Gastrocnemius medialis (tissue), 4 donors: Measurements from ENCODE around the gene RPL12. TPM values are rescaled to one million over a fixed set of nuclear protein-coding genes. Genes with fewer than 3 reads are reported as not detected.

Experiments used
- ATAC-seq, 2 donors: fragments of 150-250 bp; one replicate each; pipeline ENCODE4 v1.9.1; 2016
- DNase-seq, 2 donors: peaks; one replicate each; pipeline ENCODE4 v3.0.0-alpha.2; 2019
- H3K27ac ChIP-seq, 4 donors: fragments of 200-600 bp; sonication (generic); 1 replicate in 1 of 4; 2 replicates in 3 of 4; pipeline ENCODE4 v1.5.1; 2016 to 2018; ENCODE audit warnings: mild to moderate bottlenecking in 2 of 4, moderate library complexity in 1 of 4
- H3K27me3 ChIP-seq, 3 donors: fragments of 200-600 bp; sonication (generic) in 2 of 3; 1 replicate in 1 of 3; 2 replicates in 2 of 3; pipeline versions ENCODE4 v1.5.1 to v1.6.0; 2016 to 2019; ENCODE audit warnings: mild to moderate bottlenecking in 1 of 3, moderate library complexity in 1 of 3
- H3K36me3 ChIP-seq, 2 donors: fragments of 200-600 bp; sonication (generic) in 1 of 2; one replicate each; pipeline ENCODE4 v1.5.1; 2017 to 2018
- H3K4me1 ChIP-seq, 2 donors: fragments of 200-600 bp; sonication (generic) in 1 of 2; one replicate each; pipeline ENCODE4 v1.5.1; 2016 to 2017; ENCODE audit warnings: mild to moderate bottlenecking in 2 of 2
- H3K4me3 ChIP-seq, 4 donors: fragments of 200-600 bp; sonication (generic) in 3 of 4; 1 replicate in 1 of 4; 2 replicates in 3 of 4; pipeline ENCODE4 v1.5.1; 2016 to 2019; ENCODE audit warnings: mild to moderate bottlenecking in 2 of 4
- H3K9me3 ChIP-seq, 3 donors: fragments of 200-600 bp; sonication (generic) in 2 of 3; 1 replicate in 1 of 3; 2 replicates in 2 of 3; pipeline ENCODE4 v1.5.1; 2016 to 2019
- POLR2A ChIP-seq, 2 donors: fragments of 450-650 bp; IDR thresholded peaks; one replicate each; pipeline ENCODE4 v1.6.1; 2017; ENCODE audit warnings: antibody characterized with exemption in 2 of 2, mild to moderate bottlenecking in 2 of 2, moderate library complexity in 2 of 2
- in situ Hi-C, 4 donors: fragments of 200-750 bp; cut with MboI; loops; one replicate each; pipeline versions ENCODE4 v1.15.0 to v1.8.0; 2017; ENCODE audit warnings: low sequenced_read_pairs in 4 of 4
- intact Hi-C: fragments of 100-400 bp; cut with DNase I; formaldehyde crosslinking; loops from one replicate; pipeline ENCODE4 v1.15.1; 2023; ENCODE audit warnings: low total_unique reads
- total RNA-seq, 4 donors: library from RNA; depleted of rRNA; stranded (reverse); fragments of >200 nt; gene quantifications; one replicate each; pipeline versions ENCODE4 v1.1.0 to v1.2.3, GENCODE V29; 2016
- TF ChIP-seq, protein P1 (sequence below), 5 experiments: fragments of 450-650 bp in 3 of 5; fragments of 200-600 bp in 2 of 5; sonication (generic) in 2 of 5; IDR thresholded peaks in 4 of 5; conservative IDR thresholded peaks in 1 of 5; 1 replicate in 4 of 5; 2 replicates in 1 of 5; pipeline ENCODE4 v1.5.1; 2016 to 2019; ENCODE audit warnings: antibody characterized with exemption in 5 of 5, mild to moderate bottlenecking in 3 of 5, moderate library complexity in 3 of 5

The RPL12 gene
- total RNA-seq, 4 donors from 2014 or later, result 1,654 to 2,251 (median 1,749) TPM

GRCh38 chr9:127489471-127490115 lies 38.4 kb upstream of the RPL12 start:
- intact Hi-C loops (no loop called here), in situ Hi-C loops (loop anchor here in 1 of 4 donors (10.0 kb wide), 1 partner anchor 235 kb away; no protein-coding TSS in a partner anchor)
- H3K4me1 ChIP-seq, result no peaks in the 10 kb centered on the region
- H3K9me3 ChIP-seq, result no peaks in the 10 kb centered on the region
- ATAC-seq (no peak), DNase-seq (no peak)
- TF ChIP-seq, protein P1, sequence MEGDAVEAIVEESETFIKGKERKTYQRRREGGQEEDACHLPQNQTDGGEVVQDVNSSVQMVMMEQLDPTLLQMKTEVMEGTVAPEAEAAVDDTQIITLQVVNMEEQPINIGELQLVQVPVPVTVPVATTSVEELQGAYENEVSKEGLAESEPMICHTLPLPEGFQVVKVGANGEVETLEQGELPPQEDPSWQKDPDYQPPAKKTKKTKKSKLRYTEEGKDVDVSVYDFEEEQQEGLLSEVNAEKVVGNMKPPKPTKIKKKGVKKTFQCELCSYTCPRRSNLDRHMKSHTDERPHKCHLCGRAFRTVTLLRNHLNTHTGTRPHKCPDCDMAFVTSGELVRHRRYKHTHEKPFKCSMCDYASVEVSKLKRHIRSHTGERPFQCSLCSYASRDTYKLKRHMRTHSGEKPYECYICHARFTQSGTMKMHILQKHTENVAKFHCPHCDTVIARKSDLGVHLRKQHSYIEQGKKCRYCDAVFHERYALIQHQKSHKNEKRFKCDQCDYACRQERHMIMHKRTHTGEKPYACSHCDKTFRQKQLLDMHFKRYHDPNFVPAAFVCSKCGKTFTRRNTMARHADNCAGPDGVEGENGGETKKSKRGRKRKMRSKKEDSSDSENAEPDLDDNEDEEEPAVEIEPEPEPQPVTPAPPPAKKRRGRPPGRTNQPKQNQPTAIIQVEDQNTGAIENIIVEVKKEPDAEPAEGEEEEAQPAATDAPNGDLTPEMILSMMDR (IDR thresholded peaks at IDR 0.05 in 4 of 5, conservative IDR thresholded peaks at IDR 0.05 in 1 of 5), result no peak
- TF ChIP-seq POLR2A (IDR thresholded peaks at IDR 0.05), result no peak
- H3K27ac ChIP-seq, result no peak overlapping the region
- no peaks in the 10 kb centered on the region for H3K27me3 ChIP-seq
- H3K4me3 ChIP-seq, result no peak overlapping the region
- H3K36me3 ChIP-seq, result peaks cover 0 to 89% of the 10 kb centered on the region in 2 donors

- intact Hi-C loops (no loop called here), in situ Hi-C loops (no loop called here)
- Histone ChIP-seq H3K4me3 (no peak overlapping the region), H3K36me3 (peaks cover 0 to 87% of the 10 kb centered on the region in 2 donors), H3K27ac (no peak overlapping the region), H3K4me1 (no peaks in the 10 kb centered on the region), H3K9me3 (no peaks in the 10 kb centered on the region), H3K27me3 (no peaks in the 10 kb centered on the region)
- DNase-seq (no peak), ATAC-seq (no peak)
- no peak for TF ChIP-seq POLR2A (IDR thresholded peaks at IDR 0.05)
- TF ChIP-seq, protein P1 (IDR thresholded peaks at IDR 0.05 in 4 of 5, conservative IDR thresholded peaks at IDR 0.05 in 1 of 5), result no peak
Observed at GRCh38 chr9:127488946-127489345, 37.7 kb upstream of the RPL12 start.

- no peaks in the 10 kb centered on the region for H3K4me1 ChIP-seq
- intact Hi-C loops, result no loop called here
- no peak overlapping the region for H3K27ac ChIP-seq
- in situ Hi-C loops, result no loop called here
- peaks cover 0 to 82% of the 10 kb centered on the region in 2 donors for H3K36me3 ChIP-seq
- ATAC-seq (no peak), DNase-seq (no peak)
- no peak overlapping the region for H3K4me3 ChIP-seq
- H3K9me3 ChIP-seq, result no peaks in the 10 kb centered on the region
- TF ChIP-seq POLR2A (IDR thresholded peaks at IDR 0.05), result no peak
- TF ChIP-seq, protein P1 (IDR thresholded peaks at IDR 0.05 in 4 of 5, conservative IDR thresholded peaks at IDR 0.05 in 1 of 5), result no peak
- no peaks in the 10 kb centered on the region for H3K27me3 ChIP-seq
Observed at GRCh38 chr9:127485995-127486394, 34.8 kb upstream of the RPL12 start.

DNA sequence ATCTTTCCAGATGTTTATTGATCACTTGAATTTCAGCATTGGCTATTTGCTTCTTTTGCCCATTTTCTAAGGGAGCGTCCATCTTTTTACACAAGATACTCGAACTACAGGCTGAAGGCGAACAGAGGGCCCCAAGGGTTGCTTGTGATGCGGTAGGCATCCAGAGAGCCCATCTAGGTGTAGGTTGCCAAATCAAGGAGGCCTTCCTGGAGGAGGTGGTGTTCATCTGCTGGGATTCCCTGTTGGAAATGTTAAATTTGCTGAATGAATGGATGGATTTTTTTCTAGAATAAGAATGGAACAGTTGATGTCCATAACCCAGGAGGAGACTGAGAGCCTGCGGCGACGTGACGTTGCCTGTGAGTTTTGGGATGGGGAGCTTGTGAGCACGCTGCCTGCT lies 31.5 kb upstream of the RPL12 start:
- H3K4me3 ChIP-seq, result no peak overlapping the region
- no peaks in the 10 kb centered on the region for H3K9me3 ChIP-seq
- peaks cover 3 to 83% of the 10 kb centered on the region in 2 donors for H3K36me3 ChIP-seq
- ATAC-seq (no peak), DNase-seq (no peak)
- H3K4me1 ChIP-seq, result no peaks in the 10 kb centered on the region
- TF ChIP-seq, protein P1 (IDR thresholded peaks at IDR 0.05 in 4 of 5, conservative IDR thresholded peaks at IDR 0.05 in 1 of 5), result no peak
- TF ChIP-seq POLR2A (IDR thresholded peaks at IDR 0.05), result no peak
- in situ Hi-C loops (no loop called here), intact Hi-C loops (no loop called here)
- no peaks in the 10 kb centered on the region for H3K27me3 ChIP-seq
- H3K27ac ChIP-seq, result no peak overlapping the region
